ENCODE data around the gene LRRC39.

Gene LRRC39

GRCh38 chr1:100147875-100148274 is 30.2 kb downstream of the LRRC39 start:
- no peak for DNase-seq (ENCODE audit: low read depth)

GRCh38 chr1:100146958-100147357 is 31.1 kb downstream of the LRRC39 start:
- no peak for DNase-seq (ENCODE audit: low read depth)

GRCh38 chr1:100145116-100145515 is 32.9 kb downstream of the LRRC39 start:
- DNase-seq (ENCODE audit: low read depth): no peak

GRCh38 chr1:100142343-100142742 is 35.7 kb downstream of the LRRC39 start:
- no peak for DNase-seq (ENCODE audit: low read depth)

- DNase-seq (ENCODE audit: low read depth): no peak
Measured at GRCh38 chr1:100141192-100141591, 36.9 kb downstream of the LRRC39 start.

- DNase-seq (ENCODE audit: low read depth): no peak
Measured at GRCh38 chr1:100137602-100138001, 40.5 kb downstream of the LRRC39 start.

GRCh38 chr1:100134872-100135271 is 43.2 kb downstream of the LRRC39 start:
- no peak for DNase-seq (ENCODE audit: low read depth)

- DNase-seq (ENCODE audit: low read depth): peak; percentile 95
Measured at GRCh38 chr1:100132566-100133477, 45.2 kb downstream of the LRRC39 start, which contains the start of the genes SASS6 and TRMT13. Gene SASS6, minus strand, starts transcription at chr1:100132930. Its CDS starts 116 bp downstream, at chr1:100132814. Gene TRMT13, plus strand, starts transcription at chr1:100133163. Its CDS starts 6 bp downstream, at chr1:100133169.

GRCh38 chr1:100131623-100132022 is 46.4 kb downstream of the LRRC39 start:
- DNase-seq (ENCODE audit: low read depth): no peak

GRCh38 chr1:100130552-100131077 is 47.4 kb downstream of the LRRC39 start:
- no peak for DNase-seq (ENCODE audit: low read depth)

GRCh38 chr1:100127226-100127625 is 50.8 kb downstream of the LRRC39 start:
- no peak for DNase-seq (ENCODE audit: low read depth)

GRCh38 chr1:100122177-100122576 is 55.9 kb downstream of the LRRC39 start:
- no peak for DNase-seq (ENCODE audit: low read depth)

- no peak for DNase-seq (ENCODE audit: low read depth)
Measured at GRCh38 chr1:100115524-100115923, 62.5 kb downstream of the LRRC39 start.

- no peak for DNase-seq (ENCODE audit: low read depth)
Measured at GRCh38 chr1:100109554-100110066, 68.4 kb downstream of the LRRC39 start.

- no peak for DNase-seq (ENCODE audit: low read depth)
Measured at GRCh38 chr1:100107696-100108095, 70.4 kb downstream of the LRRC39 start.

- DNase-seq (ENCODE audit: low read depth): no peak
Measured at GRCh38 chr1:100101564-100101963, 76.5 kb downstream of the LRRC39 start.

- peak; percentile 43 for DNase-seq (ENCODE audit: low read depth)
Measured at GRCh38 chr1:100100202-100100601, 77.9 kb downstream of the LRRC39 start.
